Activated CD8-positive, alpha-beta T cell treated with anti-CD3 and anti-CD28 coated beads for 36 hours (primary cell): ENCODE results near the gene ZYX. TPM values are rescaled to one million over a fixed set of nuclear protein-coding genes. Genes with fewer than 3 reads are reported as not detected.

Source experiments
- ATAC-seq: fragments of 200-7000 bp; cut with Tn5 transposase; one replicate; pipeline ENCODE4 v1.10.0; 2021; ENCODE audit warnings: mild to moderate bottlenecking, moderate library complexity
- CTCF ChIA-PET: fragments of 350-600 bp; sonication (Branson Sonifier 250); formaldehyde crosslinking; loops from one replicate; lab custom pipeline; 2021; ENCODE audit warnings: antibody characterized with exemption; lab: Charles Lee
- POLR2A ChIA-PET: fragments of 350-600 bp; sonication (Branson Sonifier 250); formaldehyde crosslinking; loops from one replicate; lab custom pipeline; 2021; ENCODE audit warnings: antibody characterized with exemption; lab: Charles Lee
- DNase-seq: peaks from one replicate; pipeline ENCODE4 v3.0.0-alpha.2; 2020
- H3K27ac Mint-ChIP-seq: one replicate; pipeline ENCODE4 v1.8.0; 2021; ENCODE audit warnings: mild to moderate bottlenecking, mixed read lengths
- H3K27me3 Mint-ChIP-seq: one replicate; pipeline ENCODE4 v1.8.0; 2021; ENCODE audit warnings: mixed read lengths
- H3K36me3 Mint-ChIP-seq: one replicate; pipeline ENCODE4 v1.8.0; 2021; ENCODE audit warnings: low read depth, mixed read lengths
- H3K4me1 Mint-ChIP-seq: one replicate; pipeline ENCODE4 v1.8.0; 2021; ENCODE audit warnings: low read depth, mixed read lengths
- H3K4me3 Mint-ChIP-seq: one replicate; pipeline ENCODE4 v1.8.0; 2021; ENCODE audit warnings: mild to moderate bottlenecking, moderate library complexity, mixed read lengths
- H3K9me3 Mint-ChIP-seq: one replicate; pipeline ENCODE4 v1.8.0; 2021; ENCODE audit warnings: mixed read lengths
- CTCF ChIP-seq: fragments of 200-600 bp; IDR thresholded peaks from one replicate; pipeline ENCODE4 v1.8.0; 2022; ENCODE audit warnings: antibody characterized with exemption, mild to moderate bottlenecking
- intact Hi-C: fragments of 100-400 bp; cut with micrococcal nuclease; formaldehyde crosslinking; loops from one replicate; pipeline ENCODE4 v1.10.0; 2022
- total RNA-seq, 2 experiments: library from RNA; stranded (reverse); gene quantifications; one replicate each; pipeline ENCODE4 v1.2.3, GENCODE V29; 2021

The ZYX gene
- total RNA-seq, 2 experiments from 2014 or later: 111 to 120 TPM

GRCh38 chr7:143429770-143430698, 48.9 kb downstream of the ZYX start:
- ChIA-PET CTCF (interaction anchor here (0.6 kb wide), 1 partner anchor 13 kb away, joined by 4 read pairs; no protein-coding TSS in a partner anchor), POLR2A (no interaction called here)
- Mint-ChIP-seq H3K27me3 (no peaks in the 10 kb centered on the region), H3K27ac (no peak overlapping the region), H3K4me1 (peaks cover 6% of the 10 kb centered on the region), H3K36me3 (no peaks in the 10 kb centered on the region), H3K9me3 (no peaks in the 10 kb centered on the region), H3K4me3 (no peak overlapping the region)
- TF ChIP-seq CTCF: no peak
- intact Hi-C loops: no loop called here
- ATAC-seq (no peak), DNase-seq (no peak)

GRCh38 chr7:143431109-143431508, 50.0 kb downstream of the ZYX start:
- no peak overlapping the region for H3K27ac Mint-ChIP-seq
- H3K36me3 Mint-ChIP-seq: no peaks in the 10 kb centered on the region
- no peaks in the 10 kb centered on the region for H3K9me3 Mint-ChIP-seq
- CTCF ChIA-PET: interaction anchor here (0.8 to 1.1 kb wide), 4 partner anchors 14 to 216 kb away, joined by 3 to 4 read pairs (median 3); no protein-coding TSS in a partner anchor
- no peaks in the 10 kb centered on the region for H3K27me3 Mint-ChIP-seq
- intact Hi-C loops: no loop called here
- DNase-seq (no peak), ATAC-seq (no peak)
- H3K4me1 Mint-ChIP-seq: peaks cover 6% of the 10 kb centered on the region
- H3K4me3 Mint-ChIP-seq: no peak overlapping the region
- no peak for TF ChIP-seq CTCF
- POLR2A ChIA-PET: no interaction called here

DNA sequence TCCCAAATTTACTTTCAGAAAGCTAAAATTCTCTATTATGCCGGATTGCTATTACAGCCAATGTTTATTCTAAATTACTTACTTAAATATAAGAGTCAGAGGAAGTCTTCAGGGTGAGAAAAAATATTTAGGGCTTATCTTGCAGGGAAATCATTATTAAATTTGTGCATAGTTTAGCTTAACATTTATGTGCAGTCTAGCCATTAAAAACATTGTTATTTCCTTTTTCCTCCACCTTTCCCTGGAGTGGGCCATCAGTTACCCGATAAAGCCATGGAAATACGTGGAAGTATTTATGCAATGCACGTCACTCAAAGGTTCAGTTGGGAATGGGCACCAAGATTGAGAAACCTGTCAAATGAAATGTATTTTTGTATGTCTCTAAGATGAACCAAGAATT, 52.6 kb downstream of the ZYX start:
- no peak for TF ChIP-seq CTCF
- Mint-ChIP-seq H3K36me3 (no peaks in the 10 kb centered on the region), H3K27me3 (no peaks in the 10 kb centered on the region), H3K9me3 (no peaks in the 10 kb centered on the region), H3K27ac (no peak overlapping the region), H3K4me1 (peaks cover 17% of the 10 kb centered on the region), H3K4me3 (no peak overlapping the region)
- no peak for DNase-seq
- no peak for ATAC-seq
- intact Hi-C loops: no loop called here
- POLR2A ChIA-PET: no interaction called here
- CTCF ChIA-PET: no interaction called here

DNA sequence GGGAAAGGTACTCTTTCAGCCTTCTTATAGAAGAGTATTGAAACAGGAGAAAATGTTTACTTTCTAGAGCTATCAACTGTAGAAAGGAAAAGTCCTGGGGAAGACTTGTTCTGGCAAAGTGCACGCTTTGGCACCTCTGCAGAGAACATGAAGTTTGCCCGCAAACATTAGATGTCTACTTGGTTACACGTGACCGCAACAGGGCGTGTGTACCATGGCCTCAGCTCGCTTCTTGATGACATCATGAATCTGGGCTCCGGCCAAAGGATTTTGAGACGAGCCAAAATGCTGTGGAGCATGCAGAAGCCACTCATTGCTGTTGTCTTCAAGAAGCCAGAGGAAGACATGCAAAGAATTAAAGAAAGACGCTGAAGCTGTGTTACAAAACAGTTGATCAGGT, 53.5 kb downstream of the ZYX start:
- ATAC-seq (no peak), DNase-seq (no peak)
- intact Hi-C loops: no loop called here
- ChIA-PET CTCF (interaction anchor here (1.2 kb wide), 1 partner anchor 32 kb away, joined by 3 read pairs; no protein-coding TSS in a partner anchor), POLR2A (no interaction called here)
- Mint-ChIP-seq H3K27ac (no peak overlapping the region), H3K27me3 (no peaks in the 10 kb centered on the region), H3K4me1 (peaks cover 18% of the 10 kb centered on the region), H3K36me3 (no peaks in the 10 kb centered on the region), H3K4me3 (no peak overlapping the region), H3K9me3 (no peaks in the 10 kb centered on the region)
- no peak for TF ChIP-seq CTCF

DNA sequence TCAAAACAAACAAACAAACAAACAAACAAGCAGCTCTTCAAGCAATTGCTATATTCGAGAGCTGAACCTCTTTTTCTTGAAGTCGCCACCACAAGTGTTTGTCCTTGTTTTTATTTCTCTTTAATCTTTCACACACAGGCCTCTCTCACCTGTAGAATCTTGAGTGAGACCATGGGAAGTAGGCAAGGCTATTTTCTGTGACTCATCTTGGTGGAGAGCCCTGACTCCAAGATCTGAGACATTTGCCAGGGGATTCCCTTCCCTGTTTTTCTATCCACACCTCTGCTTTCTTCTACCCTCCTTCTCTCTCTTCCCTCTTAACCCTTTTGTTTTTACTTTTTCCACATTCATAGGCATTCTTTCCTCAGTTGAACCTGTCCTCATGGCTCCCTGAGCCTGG, 54.1 kb downstream of the ZYX start:
- no peaks in the 10 kb centered on the region for H3K36me3 Mint-ChIP-seq
- intact Hi-C loops: no loop called here
- ATAC-seq: no peak
- no peaks in the 10 kb centered on the region for H3K9me3 Mint-ChIP-seq
- H3K27me3 Mint-ChIP-seq: no peaks in the 10 kb centered on the region
- no peak overlapping the region for H3K27ac Mint-ChIP-seq
- peaks cover 19% of the 10 kb centered on the region for H3K4me1 Mint-ChIP-seq
- CTCF ChIA-PET: interaction anchor here (1.2 kb wide), 1 partner anchor 32 kb away, joined by 3 read pairs; no protein-coding TSS in a partner anchor
- POLR2A ChIA-PET: no interaction called here
- no peak overlapping the region for H3K4me3 Mint-ChIP-seq
- no peak for TF ChIP-seq CTCF
- no peak for DNase-seq
